Astrocyte of the cerebellum (primary cell): ENCODE results near the gene SMPD2.

Experiments
- DNase-seq: peaks from one replicate; pipeline ENCODE4 v3.0.0-alpha.2; 2011; ENCODE audit warnings: low read depth
- H3K4me3 ChIP-seq: 2 replicates; pipeline ENCODE4 v1.5.1; 2011; ENCODE audit warnings: mild to moderate bottlenecking, low read depth, low read length, moderate library complexity
- in situ Hi-C: cut with HindIII; loops from 2 replicates; pipeline ENCODE4 v1.10.0; 2017; ENCODE audit warnings: low sequenced_read_pairs
- TF ChIP-seq, protein P1 (sequence below): IDR thresholded peaks from 2 replicates; pipeline ENCODE4 v1.5.1; 2012; ENCODE audit warnings: low read length, low read depth, moderate library complexity, mild to moderate bottlenecking; ENCODE audit errors: missing control alignments

The SMPD2 gene

DNA sequence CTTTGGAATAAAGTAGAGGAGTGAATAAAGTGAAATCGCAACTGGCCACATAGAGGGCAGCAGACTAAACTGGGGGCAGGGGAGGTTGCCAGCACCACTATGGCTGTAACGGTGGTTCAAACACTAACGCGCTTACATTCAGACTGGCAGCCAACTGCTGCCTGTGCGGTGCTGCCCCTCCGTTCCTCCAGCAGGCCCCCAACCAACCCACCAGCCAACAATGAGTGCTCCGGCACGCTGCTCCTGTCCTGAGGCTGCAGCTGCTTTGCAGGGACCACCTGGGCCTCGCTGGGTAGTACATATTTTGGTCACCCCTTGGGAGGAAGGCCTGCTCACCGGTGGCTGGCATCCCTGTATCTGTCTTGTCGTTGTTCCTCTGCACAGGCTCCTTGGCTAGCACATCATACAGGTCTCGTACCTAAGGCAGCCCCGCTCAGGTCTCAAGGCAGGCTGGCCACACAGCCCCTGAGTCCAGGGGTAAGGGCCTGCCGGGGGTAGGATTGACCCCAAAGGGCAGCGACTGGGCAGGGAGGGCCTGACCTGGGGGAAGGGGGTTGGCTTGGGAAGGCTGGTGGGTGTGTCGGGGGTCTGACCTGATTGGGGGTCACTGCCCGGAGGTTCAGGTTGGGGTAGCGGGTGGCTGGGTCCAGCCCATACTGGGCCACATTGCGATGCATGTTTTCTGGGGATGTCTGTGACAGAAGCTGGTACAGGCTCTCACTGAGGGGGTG is 8.7 kb downstream of the SMPD2 start:
- TF ChIP-seq, protein P1, sequence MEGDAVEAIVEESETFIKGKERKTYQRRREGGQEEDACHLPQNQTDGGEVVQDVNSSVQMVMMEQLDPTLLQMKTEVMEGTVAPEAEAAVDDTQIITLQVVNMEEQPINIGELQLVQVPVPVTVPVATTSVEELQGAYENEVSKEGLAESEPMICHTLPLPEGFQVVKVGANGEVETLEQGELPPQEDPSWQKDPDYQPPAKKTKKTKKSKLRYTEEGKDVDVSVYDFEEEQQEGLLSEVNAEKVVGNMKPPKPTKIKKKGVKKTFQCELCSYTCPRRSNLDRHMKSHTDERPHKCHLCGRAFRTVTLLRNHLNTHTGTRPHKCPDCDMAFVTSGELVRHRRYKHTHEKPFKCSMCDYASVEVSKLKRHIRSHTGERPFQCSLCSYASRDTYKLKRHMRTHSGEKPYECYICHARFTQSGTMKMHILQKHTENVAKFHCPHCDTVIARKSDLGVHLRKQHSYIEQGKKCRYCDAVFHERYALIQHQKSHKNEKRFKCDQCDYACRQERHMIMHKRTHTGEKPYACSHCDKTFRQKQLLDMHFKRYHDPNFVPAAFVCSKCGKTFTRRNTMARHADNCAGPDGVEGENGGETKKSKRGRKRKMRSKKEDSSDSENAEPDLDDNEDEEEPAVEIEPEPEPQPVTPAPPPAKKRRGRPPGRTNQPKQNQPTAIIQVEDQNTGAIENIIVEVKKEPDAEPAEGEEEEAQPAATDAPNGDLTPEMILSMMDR, result no peak
- in situ Hi-C loops, result no loop called here
- no peak for DNase-seq
- H3K4me3 ChIP-seq, result no peak overlapping the region

- DNase-seq, result no peak
- H3K4me3 ChIP-seq, result no peak overlapping the region
- in situ Hi-C loops, result no loop called here
- TF ChIP-seq, protein P1, result no peak
Measured at GRCh38 chr6:109449795-109450673, 9.5 kb downstream of the SMPD2 start.

DNA sequence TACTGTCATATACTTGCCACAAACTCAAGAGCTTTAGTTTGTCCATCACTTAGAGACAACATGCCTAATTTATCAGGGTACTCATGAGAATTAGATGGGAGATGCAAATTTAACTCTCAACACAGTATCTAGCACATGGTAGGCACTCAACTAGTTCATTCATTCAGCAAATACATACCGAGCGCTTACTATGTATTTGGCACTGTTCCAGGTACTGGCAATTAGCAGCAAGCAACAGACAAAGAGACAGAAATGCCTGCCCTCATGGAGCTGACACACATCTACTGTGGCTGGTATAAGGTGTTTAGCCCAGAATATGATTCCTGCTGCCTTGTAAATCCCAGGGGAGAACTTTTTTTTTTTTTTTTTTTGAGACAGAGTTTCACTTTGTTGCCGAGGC is 10.3 kb downstream of the SMPD2 start:
- in situ Hi-C loops, result no loop called here
- TF ChIP-seq, protein P1, result no peak
- no peak overlapping the region for H3K4me3 ChIP-seq
- DNase-seq, result no peak

DNA sequence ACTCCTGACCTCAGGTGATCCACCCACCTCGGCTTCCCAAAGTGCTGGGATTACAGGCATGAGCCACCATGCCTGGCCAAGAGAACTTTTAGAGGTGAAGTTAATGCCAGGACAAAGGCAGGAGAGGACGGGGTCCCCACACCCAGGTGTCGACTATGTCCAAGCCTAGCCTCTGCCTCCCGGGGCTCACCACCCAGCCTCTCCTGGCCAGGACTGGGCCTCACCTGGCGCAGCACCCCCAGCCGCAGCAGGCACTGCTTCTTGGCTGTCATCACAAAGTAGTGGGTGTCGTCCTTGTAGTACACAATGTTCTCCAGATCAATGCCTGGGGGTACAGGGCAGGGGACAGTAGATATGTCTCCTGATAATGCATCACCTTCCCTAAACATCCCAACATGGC is 10.9 kb downstream of the SMPD2 start:
- DNase-seq, result no peak
- in situ Hi-C loops, result no loop called here
- TF ChIP-seq, protein P1, result no peak
- no peak overlapping the region for H3K4me3 ChIP-seq

- TF ChIP-seq, protein P1, result no peak
- H3K4me3 ChIP-seq, result no peak overlapping the region
- in situ Hi-C loops, result no loop called here
- no peak for DNase-seq
Measured at GRCh38 chr6:109452181-109452580, 11.7 kb downstream of the SMPD2 start.

GRCh38 chr6:109453156-109453555 is 12.6 kb downstream of the SMPD2 start:
- DNase-seq, result no peak
- H3K4me3 ChIP-seq, result no peak overlapping the region
- in situ Hi-C loops, result no loop called here
- TF ChIP-seq, protein P1, result no peak
